ENCODE results near the gene WDR1.
A peak's percentile ranks its signal among the peaks of the same experiment; 100 is the strongest.

WDR1 gene, protein sequence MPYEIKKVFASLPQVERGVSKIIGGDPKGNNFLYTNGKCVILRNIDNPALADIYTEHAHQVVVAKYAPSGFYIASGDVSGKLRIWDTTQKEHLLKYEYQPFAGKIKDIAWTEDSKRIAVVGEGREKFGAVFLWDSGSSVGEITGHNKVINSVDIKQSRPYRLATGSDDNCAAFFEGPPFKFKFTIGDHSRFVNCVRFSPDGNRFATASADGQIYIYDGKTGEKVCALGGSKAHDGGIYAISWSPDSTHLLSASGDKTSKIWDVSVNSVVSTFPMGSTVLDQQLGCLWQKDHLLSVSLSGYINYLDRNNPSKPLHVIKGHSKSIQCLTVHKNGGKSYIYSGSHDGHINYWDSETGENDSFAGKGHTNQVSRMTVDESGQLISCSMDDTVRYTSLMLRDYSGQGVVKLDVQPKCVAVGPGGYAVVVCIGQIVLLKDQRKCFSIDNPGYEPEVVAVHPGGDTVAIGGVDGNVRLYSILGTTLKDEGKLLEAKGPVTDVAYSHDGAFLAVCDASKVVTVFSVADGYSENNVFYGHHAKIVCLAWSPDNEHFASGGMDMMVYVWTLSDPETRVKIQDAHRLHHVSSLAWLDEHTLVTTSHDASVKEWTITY

DNA sequence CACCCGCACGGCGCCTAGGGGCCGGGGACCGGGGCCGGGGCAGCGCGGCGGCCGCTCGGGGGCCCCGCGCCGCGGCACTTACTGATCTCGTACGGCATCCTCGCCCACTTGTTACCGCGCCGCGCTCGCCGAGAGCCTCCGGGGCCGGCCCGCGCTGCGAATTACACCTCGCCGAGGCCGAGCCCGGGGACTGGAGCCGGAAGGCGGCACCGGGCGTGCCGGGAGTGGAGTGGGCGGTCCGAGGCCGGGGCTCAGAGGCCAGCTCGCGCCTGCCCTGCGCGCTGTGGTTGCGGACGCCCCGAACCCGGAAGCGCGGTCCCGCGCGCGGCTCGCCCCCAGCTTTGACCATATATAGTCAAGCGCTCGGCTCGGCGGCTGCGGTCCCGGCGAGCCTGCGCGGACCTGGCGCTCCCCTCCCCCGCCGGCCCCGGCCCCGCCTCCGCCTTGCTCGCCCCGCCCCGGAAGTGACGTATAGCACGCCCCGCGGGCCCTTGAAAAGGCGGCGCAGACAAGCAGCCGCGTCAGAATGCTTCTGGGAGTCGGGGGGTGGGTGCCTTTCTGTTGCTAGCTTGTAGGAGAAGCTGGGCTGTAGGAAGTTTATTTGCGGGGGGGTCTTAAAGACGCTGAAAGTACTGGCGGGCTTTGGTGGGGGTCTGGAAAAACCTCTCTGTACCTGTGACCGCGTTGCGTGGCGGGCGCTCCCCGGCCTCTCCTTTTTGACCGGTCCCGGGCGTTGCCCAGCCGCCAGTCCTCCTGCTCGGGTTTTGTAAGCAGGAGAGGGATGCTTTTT, at the start of gene WDR1:
TSS of gene WDR1 (minus strand) at position 231 of the 790 bp plus-strand sequence. CDS start at position 98, 133 bp downstream.
- peak; percentile 94 for DNase-seq

DNA sequence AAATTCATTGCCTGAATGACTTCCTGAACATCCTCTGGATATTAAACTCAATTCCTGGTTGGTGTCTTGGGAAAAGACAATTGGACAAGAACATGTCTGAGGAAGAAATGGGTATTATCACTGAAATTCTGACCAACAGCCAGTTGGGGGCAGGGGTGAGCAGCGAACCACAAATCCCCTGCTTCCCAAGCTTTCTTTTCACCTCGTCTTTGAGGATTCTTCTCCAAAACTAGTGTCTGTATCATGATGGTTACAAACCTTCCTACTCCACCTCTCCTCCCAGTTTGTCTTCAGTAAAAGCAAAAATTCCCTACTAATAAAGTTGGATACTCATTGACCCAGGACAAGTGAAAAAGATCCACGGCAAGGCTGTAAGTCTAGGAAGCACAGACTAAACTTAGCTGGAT, 48.3 kb upstream of the WDR1 start:
- no peak for DNase-seq

DNA sequence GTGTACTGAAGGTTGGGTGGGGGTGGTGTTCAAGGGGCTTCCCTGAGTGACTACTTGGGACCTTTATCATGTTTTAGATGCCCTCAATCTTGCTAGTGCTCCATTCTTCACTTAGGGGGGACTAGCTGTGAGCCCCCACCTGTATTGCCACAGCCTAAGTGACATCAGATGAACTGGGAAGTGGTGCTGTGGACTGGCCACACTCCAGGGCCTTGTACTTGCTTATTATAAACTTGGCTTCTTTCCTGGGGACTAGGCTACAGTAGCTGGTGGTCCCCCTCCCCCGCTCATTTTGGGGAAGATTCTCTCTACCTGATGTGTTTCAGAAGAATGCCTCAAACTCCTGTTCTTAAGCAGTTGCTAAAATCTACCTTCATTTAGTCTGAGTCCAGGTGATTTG, 46.7 kb upstream of the WDR1 start:
- no peak for DNase-seq

DNA sequence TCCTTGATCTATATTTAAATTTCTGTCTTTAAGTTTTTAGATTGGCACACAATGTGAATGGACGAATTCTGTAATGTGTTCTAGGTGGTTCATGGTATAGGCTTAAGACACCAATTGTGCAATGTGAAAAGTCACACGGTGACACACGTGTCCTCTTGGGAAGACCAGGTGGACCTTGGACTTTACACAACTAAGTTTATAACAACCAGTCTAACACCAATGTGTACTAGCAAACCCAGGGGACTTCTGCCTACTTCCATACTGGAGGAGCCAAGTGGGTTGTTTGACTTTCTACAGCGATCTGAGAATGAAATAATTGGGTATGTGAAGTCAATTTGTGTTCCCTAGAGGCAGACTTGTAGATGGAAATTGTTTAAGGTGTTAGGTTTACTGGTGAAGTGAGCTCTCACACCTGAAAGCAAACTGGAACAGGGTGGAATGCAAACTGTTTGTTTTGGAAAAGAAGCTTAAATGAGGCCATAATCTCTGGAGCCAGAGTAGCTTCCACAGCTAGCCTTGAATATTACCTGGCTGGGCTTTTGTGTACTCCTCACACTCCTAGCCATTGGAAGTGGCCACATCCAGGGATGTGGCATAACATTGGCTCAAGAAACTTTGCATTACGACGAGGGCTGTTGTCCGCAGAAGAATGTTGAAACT, 45.9 kb upstream of the WDR1 start:
- DNase-seq: no peak

DNA sequence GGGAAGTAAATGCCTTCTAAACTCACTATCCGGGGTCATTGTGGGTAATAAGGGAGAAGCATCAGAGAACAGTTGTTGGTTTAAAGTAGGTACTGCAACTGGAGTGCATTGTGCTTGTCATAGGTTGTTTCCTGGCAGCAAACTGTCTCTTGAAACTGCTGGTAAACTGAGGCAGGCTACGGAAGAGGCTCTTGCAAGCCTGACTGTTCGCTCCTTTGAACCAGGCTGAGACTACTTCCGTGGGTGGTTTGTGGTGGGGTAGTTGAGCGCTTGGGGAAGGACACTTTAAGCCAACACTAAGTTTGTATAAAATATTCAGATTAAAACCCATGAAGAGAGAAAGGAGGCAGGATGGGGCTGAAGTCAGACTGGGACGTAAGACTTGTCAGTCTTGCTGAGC, 45.2 kb upstream of the WDR1 start:
- DNase-seq: peak; percentile 18

DNA sequence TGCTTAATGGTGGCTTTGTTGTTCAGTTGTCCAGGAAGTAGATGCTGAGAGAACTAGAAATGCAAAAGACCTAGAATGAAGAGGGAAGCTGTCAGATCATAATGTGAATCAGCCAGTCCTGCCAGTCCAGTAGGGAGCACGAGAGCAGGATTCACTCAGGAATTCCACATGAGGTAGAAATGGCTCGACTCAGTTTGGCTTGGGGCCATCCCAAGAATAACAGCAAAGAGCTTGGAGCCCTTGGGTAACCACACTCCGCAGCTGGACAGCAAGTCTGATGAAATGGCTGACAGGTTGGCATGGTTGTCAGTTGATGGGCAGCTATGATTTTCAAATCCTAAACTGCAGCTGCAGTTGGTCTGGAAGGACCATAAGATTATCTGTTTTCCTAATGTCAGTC, 44.5 kb upstream of the WDR1 start:
- DNase-seq: no peak

DNA sequence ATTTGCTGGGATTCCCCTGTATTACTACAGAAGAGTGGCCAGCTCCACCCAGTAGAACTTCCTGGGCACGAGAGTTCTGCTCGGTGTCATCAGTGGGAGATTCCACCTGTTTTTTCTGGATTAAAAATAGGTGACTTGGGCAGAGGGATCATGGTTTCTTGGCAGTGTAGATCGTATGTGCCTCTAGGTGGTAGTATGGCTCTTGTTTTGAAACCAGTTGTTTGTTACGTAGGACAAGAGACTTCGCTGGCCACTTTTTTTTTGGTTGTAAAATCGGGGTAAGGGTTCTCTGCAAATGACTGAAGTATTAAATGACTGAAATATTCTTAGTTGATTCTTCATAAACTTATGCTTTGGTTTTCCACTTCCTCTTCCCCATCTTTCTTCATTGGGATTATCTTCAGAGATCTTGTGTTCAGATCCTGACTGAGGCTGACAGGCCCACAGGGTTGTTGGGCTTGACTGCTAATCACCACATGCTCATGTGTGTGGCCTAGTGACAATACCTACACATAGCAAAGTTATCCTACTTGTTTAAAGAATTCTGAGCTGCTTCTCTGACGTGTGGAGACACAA, 43.8 kb upstream of the WDR1 start:
- DNase-seq: no peak

DNA sequence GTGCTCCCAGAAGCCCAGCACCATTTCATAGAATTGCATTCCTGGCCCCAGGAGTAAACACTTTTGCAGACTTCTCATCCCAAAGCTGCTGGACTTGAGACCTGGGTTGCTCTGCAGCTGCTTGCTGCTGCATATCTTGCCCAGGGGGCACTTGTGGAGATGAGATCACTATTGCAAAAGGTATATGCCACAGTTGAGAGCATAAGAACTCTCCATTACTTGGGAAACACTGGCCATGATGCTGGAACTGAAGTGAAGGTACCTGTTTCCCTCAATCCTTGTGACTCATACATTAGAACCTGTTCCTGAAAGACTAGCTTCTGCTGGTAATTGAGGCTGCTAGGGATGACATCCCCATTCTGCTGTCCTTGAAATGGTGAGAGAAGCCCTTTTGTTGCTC, 43.1 kb upstream of the WDR1 start:
- no peak for DNase-seq

DNA sequence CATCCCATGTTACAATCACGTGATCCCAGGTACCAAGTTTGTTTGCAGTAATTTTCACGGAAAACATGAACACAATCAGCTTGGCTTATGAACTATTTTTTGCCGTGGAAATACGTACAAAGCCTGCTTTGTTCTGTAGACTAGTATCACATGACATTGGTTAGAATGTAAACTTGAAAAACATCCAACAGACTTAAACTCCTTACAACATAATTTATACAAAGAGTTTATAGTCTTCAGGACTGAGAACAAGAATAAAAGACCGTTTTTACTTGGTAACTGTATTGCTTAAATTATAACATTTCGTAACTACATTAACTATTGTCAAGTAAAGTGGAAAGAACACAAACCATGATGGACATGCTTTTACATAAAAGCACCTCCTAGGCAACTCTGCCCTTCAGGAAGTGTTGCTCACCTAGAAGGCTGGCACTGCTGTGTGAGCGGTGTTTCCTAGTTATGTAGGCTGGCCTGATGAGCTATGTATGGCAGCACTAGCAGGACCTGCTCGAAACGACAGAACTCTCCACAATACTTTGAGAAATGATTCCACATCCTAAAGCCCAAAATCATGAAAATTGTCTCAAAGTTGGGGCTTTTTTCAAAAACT, 41.8 kb upstream of the WDR1 start:
- no peak for DNase-seq

DNA sequence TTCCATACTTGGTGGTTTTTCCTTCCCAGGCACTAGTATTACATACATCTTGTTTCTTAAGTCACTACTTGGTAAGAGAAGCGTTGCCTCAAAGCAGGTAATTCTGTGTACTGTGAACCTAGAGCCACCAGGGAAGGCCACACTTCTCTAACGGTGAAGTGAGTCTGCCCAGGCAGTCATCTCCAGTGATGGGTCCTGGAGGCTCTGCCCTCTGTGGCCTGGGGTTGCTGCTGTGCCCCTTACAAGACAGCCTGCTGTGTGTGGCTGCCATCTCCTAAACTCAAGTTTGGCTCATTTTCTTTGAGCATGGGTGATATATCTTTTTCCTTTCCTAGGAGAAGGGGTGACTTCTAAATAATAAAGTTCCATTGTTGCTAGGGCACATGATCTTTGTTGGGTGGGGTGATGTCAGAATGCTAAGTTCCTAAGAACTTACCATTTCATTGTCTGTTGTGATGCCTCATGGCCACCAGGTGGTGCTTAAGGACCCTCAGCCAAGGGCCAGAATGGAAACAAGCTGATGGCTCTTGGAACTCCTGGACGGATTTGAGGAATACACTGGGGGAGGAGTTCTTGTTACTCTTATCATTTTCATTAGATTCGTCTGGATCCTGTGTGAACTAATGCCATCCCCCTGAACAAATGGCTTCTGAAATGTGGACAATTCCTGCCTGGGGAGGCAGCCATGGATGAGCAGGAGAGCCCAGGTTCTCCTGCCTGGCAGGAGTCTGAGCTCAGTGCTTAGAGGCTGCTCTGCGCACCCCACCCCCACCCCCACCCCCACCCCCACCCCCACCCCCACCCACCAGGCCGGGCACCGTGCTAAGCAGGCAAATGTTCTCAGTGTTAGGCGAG, 41.1 kb upstream of the WDR1 start:
- peak; percentile 16 for DNase-seq

DNA sequence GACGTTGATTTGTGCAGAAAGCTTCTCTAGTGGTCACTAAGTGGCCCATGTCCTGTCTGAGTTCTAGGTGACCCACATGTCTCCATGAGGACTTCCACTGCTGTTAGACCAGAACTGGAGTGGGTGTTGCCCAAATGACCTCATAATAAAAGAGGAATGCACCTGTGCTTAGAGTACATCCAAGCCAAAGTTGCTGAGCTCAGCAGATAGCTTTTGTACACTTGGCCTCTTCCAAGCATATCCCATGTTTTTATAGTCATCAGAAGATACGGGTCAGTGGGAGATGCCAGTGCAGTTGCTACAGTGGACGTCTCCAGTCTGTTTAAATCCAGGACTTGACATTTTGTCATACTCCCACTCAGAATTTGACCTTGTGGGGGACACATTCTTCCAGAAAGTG, 37.6 kb upstream of the WDR1 start:
- no peak for DNase-seq

DNA sequence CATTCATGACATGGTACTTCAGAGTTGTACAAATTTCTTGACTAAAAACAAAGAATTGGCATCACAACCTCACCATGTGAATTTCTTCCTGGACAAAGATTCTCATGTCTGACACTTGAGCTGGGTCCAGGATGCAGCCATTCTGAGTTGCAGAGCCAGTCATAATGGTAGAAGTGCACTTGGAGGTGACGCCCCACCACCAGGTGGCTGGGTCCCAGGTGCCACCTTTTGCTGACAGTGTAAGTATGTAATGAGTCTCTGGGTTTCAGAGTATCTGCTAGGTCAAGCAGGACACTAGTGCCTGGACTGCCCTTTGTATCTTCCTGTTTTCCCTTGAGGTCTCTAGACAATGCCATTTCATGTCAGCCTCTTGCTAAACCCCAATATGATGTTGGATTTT, 36.6 kb upstream of the WDR1 start:
- DNase-seq: no peak

DNA sequence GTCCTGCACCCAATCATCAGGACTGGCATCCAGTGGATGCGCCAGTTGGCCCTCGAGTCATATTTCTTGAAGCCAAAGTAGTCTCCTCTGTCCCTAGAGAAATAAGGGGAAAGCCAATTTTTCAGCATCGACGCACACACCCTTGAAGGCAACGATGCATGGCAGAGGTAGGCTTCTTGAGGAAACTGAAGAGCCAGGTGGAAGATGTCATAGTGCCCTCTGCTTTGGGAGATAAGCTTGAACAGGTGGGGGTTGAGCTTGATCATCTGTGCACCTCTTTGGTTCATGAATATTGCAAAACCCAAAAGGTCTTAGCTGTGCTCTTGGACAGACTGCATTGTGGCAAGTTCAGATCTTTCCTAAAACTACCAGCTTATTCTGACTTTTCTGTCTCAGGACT, 34.6 kb upstream of the WDR1 start:
- DNase-seq: peak; percentile 4

DNA sequence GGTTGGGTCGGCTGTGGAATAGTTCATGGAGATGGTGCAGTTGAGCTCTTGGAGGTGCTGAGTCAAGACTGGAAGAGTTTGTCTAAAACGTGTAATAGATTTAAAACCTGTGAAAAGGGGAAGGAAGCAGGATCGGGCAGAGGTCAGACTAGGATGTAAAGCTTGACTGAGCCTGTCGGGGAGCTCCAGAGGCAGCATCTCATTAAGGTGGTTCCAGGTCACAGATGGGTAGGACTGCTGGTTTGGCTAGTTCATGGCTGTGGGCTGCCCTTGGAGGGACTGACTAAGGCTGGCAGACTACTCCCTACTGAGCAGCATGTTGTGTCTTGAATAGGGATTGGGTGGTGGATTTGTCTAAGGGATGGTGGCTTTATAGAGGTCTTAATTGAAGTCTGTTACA, 28.4 kb upstream of the WDR1 start:
- DNase-seq: no peak

DNA sequence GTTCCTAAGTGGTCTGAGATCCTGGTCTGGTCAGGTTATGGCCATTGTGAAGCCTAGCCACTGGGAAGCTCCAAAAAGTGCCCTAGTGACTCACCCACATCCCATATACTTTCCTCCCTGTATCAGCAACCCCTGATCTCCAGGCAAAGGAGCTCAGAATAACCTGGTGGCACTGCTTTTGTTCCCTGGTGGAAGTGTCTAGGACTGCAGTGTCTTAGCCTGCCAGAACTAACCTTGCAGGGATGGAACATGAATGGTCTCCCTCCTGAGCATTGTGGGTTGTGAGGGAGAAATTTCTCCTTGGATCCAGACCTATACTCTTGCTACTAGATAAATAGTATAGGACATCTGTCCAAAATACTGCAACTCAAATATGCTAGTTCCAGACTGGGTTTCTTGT, 27.9 kb upstream of the WDR1 start:
- no peak for DNase-seq

DNA sequence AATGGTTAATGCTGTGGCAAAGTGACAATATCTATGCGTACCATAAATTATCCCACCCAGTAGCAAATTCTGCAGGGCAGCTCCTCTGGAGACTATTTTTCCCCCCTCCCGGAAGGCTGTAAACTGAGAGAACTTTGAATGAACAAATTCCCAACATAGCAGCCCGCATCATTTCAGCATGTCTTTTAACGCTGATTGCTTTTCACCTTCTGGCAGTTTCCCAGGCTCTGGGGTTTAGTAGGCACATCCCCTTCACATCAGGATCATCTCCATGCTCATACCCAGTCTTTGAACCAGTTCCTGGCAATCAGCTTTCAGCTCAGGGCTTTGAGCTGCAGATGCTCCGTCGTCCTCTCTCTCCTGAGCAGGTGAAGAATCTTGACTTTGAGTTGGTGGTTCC, 26.6 kb upstream of the WDR1 start:
- no peak for DNase-seq

DNA sequence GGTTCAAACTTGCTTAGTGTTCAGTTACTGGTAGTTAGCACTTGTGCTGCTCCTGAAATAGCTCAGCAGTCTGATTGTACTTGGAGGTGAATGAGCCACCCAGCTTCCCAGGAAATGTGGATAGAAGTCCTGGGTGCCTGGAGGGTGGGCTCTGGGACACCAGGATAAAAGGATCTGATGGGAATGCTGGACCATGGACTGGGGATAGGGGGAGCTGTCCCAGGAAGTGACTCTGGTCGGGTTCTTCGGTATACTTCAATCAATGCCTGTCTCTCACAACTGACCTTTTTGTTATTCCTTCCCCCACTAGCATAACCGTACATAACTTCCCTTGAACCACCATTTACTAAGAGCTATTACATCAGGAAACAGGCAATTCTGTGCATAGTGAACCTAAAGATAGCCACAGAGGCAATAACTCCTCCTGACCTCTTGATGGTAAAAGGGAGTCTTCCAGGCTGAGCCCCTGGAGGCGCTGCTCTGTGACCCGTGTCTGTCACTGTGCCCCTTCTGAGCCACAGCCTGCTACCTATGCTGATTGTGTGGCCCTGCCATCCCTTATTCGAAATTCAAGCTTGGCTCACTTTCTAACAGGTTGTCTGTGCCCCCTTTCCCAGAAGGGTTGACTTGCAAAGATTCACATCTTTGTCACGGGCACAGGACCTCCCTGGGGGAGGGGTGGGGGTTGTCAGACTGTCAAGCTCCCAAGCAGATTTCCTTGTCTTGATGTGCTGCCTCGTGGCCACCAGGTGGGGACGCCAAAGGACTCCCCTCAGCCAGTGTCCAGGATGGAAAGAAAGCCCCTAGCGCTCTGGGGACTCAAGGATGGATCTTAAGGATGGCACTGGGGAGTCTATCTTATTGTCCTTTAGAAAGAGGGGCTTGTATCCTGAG, 24.5 kb upstream of the WDR1 start:
- DNase-seq: no peak

DNA sequence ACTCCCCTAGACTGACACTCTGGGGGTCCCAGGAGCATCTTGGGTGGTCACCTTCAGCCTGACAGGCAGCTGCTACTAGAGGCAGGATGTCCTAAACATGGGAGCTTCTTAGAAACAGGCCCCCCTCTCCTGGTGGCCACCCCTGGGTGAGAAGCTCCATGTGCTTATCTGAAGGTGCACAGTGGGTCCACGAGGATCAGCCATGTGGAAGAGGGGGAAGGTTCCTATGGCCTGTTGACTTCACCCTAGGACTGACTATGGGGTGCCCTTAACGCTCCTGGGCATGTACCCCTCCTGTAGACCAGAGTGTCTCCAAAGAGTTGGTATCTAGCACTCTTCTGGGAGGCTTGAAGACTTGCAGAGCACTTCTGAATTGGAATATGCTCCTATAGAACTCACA, 22.9 kb upstream of the WDR1 start:
- DNase-seq: no peak

DNA sequence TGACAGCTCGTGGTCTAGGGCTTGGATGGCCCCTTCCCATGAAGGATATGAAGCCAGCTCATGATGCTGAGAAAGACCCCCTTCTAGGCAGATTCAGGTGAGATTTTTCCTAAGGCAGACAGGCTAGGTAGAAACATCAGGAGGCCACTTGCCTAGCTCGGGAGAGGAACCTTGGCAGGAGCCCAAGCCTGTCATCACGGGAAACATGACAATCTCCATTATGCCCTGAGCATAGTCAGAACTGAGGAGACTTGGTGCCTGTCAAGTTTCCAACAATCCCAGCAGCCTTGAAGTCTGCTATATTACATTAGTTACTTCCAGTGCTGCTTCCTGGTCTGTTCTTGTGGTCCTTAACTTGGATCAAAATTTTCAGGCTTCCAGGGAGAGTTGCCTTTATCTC, 18.7 kb upstream of the WDR1 start:
- no peak for DNase-seq

DNA sequence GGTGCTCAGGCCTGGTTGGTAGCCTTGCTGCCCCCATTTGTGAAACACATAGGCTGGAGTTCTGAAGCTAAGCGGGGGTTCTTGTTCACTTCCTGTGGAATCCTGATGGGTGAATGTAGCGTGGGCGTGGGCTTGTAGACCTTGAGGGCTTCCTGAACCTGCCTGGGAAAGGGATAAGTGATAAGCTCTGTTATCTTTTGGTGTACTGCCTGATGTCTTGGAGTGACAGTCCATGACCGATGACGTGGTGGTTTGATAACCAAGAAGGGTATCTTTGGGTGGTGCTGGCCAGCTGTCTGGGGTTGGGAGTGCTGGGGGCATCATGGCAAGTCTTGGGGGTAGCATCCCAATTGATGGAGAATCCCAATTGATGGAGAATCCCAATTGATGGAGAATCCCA, 17.5 kb upstream of the WDR1 start:
- no peak for DNase-seq

DNA sequence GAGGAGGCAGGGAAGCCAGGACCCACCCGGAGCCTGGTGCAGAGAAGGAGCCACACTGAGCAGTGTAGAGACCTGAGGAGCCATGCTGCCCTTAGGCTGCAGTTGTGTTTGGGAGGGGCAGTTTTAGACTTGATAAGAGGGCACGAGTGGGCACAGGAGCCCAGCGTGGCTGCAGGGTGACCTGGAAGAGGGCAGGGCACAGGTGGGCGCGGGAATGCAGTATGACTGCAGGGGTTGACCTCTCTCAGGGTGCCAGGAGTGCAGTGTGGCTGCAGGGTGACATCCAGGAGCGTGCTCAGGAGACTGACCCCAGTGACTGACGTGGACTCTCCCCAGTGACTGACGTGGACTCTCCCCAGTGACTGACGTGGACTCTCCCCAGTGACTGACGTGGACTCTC, 14.6 kb upstream of the WDR1 start:
- no peak for DNase-seq

All from CD4-positive, alpha-beta T cell treated with Interferon gamma for 1 hour (primary cell).